NCI-H2081 treated with DMSO at 0.1 percent for 48 hours (cell line): ENCODE measurements around the gene KCNMA1.
"Not testable (repeated sequence)": the region's sequence is repeated elsewhere in the genome, so short reads cannot be mapped to it uniquely, and the experiment has no call there.

Experiments used
- DNase-seq: peaks from one replicate; lab custom pipeline; 2025; lab: John Stamatoyannopoulos, UW

Gene KCNMA1

GRCh38 chr10:77368006-77368405 lies 269.6 kb downstream of the KCNMA1 start:
- no peak for DNase-seq

DNA sequence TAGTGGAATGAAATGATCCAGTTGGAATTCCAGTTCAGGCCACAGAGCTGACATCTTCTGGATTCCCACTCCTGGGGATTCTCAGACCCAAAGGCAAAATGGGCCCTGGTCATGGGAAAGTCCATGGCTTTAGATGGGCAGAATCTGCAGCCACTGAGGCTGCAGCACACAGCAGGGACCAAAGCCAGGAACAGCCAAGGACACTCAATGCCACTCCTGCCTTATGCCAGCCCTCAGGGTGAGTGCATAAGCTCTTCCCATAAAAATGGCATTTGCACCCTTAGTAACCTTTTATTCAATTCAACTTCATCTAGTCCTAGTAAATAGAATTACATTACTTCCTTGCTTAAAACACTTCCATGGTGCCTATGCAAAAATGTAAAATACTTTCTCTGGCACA lies 274.4 kb downstream of the KCNMA1 start:
- no peak for DNase-seq

DNA sequence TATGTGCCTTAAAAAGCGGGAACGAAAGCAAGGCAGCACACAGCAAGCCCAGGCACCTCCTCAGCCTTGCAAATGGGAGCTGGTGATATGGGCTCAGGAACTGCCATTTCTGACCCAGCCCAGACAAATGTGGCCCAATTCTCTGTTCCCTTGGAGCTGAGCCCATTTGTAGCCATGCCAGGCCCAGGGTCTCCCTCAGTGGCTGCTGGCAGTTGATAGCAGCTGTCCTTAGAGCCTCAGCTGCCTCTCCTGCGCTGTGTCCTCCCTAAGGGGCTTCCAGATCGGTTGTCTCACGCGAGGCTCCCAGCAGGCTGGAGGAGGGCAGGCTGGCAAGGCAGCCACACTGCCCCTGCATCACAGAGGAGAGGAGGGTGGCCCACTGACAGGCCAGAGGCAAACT lies 275.8 kb downstream of the KCNMA1 start:
- DNase-seq: no peak

- DNase-seq: no peak
These were observed 276.2 kb downstream of the KCNMA1 start for GRCh38 chr10:77361426-77361825.

DNA sequence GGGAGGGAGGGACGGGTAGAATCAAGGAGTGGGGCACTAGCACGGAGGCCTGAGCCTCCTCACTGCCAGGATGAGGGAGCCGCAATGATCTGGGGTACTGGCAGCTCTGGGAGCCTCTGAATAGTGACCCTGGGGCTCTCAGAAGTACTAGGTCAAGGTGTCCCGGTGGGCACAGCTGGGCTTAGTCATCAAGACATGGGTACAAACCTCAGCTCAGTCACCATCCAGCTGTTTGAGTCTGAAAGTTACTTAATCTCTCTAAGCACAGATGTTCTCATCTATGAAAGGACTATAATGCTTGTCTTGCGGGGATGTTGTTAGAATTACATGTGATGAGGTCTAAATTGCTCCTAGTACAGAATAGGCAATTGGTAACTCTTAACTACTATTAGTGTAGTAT lies 276.8 kb downstream of the KCNMA1 start:
- DNase-seq: no peak

GRCh38 chr10:77359950-77360520 lies 277.6 kb downstream of the KCNMA1 start:
- no peak for DNase-seq

GRCh38 chr10:77359287-77359691 lies 278.3 kb downstream of the KCNMA1 start:
- DNase-seq: no peak

DNA sequence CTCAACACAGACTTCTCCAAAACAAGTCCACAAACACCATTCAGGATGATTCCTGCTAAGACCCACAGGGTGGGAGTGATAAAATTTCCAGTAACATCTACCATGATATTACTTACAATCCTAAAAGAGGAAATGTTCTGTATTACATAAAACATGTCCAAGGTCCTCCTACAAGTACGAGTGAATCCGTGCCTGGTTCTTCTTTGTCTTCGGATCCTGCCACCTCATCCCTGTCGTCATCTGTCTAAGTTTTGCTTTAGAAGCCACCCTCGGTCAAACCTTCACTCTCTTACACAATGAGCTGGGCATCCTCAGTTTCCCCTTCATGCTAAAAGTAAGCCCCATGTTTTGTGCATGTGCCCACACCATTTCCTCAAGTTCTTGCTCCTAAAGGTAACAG lies 279.0 kb downstream of the KCNMA1 start:
- DNase-seq: no peak

DNA sequence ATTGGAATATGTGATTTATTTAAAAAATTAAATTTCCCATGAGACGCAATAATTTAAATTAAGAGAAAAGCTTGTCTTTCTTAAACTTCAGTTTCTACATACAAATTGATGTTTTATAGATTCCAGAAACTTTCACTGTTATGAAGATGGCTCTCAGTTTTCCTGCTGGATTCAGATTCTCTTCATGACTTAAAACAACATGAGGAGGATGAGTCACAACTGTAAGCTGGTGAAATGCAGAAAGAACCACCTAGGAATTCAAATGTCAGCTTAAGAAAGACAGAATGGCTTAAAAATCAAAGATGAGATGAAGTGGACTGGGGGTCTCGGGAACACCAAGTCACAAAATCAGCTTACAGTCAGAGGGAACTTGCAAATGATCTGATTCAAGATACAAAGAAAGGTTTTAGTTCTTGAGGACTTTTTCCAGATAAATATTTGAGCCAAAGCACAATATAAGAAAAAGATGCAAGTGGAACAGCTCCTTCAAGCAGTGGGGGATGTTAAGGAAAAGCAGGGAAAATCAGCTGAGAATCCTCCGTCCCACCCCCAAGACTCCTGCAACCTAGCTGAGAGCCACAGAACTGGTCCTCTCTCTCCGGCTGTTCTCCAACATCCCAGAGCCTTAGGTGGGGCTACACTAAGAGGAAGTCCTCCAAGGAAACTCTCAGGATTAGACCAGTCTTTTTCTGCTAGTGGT lies 279.8 kb downstream of the KCNMA1 start:
- DNase-seq: no peak

DNA sequence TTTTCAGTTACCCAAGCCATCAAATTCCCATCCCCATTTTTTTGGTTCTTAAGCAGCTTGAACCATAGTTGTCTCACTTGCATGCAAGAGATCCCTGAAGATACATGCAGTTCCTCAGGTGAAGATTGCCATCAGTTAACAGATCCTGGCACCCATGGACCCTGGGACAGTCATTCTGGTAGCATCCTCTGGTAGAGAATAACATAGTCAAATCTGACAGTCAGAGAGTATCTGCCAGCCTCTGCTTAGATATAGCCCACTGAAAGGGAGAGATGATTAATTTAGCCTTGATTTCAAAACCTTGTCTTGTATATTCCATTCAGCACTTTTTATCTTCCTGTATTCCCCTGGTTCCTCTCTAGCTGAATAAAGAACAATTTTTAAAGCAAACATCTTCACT lies 280.4 kb downstream of the KCNMA1 start:
- DNase-seq: no peak

DNA sequence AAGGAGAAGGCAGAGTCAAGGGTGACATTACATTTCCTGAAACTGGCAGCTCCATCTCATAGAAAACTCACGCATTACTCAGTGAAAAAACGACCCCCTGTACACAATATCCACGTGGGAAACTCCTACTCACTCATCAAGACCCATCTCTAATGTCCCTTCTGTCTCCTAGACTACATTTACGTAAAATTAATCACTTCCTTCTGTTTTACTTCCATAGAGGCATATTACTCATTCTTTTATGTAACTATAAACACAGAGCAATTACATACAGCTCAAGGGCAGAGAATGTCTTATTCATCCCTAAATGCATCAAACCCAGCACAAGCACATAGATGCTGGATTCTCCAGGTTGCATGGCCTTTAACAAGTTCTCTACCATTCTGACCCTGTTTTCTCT lies 281.8 kb downstream of the KCNMA1 start:
- no peak for DNase-seq

- DNase-seq: no peak
These were observed 286.2 kb downstream of the KCNMA1 start for GRCh38 chr10:77351386-77351785.

- DNase-seq: no peak
These were observed 286.9 kb downstream of the KCNMA1 start for GRCh38 chr10:77350711-77351119.

- DNase-seq: no peak
These were observed 287.5 kb downstream of the KCNMA1 start for GRCh38 chr10:77350134-77350533.

- no peak for DNase-seq
These were observed 288.4 kb downstream of the KCNMA1 start for GRCh38 chr10:77349226-77349625.

GRCh38 chr10:77348751-77349150 lies 288.9 kb downstream of the KCNMA1 start:
- DNase-seq: no peak

- DNase-seq: no peak
These were observed 289.5 kb downstream of the KCNMA1 start for GRCh38 chr10:77348082-77348481.

DNA sequence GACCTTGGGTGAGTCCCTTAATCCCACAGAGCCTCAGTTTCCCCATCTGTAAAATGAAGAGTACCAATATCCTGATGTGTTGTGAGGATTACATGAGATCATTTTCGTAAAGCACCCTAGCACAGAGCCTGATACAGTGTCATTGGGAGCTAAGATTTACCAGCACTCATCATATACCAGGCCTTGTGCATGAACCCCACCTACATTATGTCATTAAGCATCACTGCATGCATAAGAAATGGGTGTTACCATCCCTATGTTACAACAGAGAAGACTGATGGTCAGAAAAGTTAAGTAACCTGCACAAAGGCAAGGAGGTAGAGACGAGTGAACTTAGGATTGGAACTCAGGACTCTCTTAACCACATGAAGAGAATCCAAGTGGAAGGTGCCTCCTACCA lies 290.6 kb downstream of the KCNMA1 start:
- no peak for DNase-seq

DNA sequence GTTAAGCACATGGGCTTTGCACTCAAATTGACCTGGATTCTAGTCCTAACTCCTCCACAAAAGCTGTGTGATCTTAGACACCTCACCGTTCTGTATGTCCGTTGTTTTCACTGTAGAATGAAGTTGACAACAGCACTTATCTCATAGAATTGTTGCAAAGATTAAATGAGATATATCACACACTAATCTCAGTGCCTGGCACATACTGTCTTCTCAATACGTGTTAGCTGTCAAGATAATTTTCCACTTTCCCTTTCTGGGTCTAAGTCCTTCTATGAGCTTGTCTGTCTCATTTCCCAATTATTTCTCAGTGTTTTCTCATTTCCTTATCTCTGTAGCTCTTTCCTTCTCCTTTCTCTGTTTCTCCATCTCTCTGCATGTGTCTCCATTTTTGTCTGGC lies 296.6 kb downstream of the KCNMA1 start:
- no peak for DNase-seq

GRCh38 chr10:77339872-77340271 lies 297.7 kb downstream of the KCNMA1 start:
- DNase-seq: not testable (repeated sequence)

- no peak for DNase-seq
These were observed 298.4 kb downstream of the KCNMA1 start for GRCh38 chr10:77339166-77339565.

- no peak for DNase-seq
These were observed 299.5 kb downstream of the KCNMA1 start for GRCh38 chr10:77338143-77338542.

GRCh38 chr10:77334501-77334900 lies 303.1 kb downstream of the KCNMA1 start:
- DNase-seq: no peak
